K562 (cell line): ENCODE results near the gene PCP2. TPM values are rescaled to one million over a fixed set of nuclear protein-coding genes. Genes with fewer than 3 reads are reported as not detected.

Source experiments
- ATAC-seq: fragments of 200-7000 bp; cut with Tn5 transposase; 3 replicates; pipeline ENCODE4 v1.9.1; 2020; ENCODE audit warnings: moderate library complexity
- BruUV-seq: library from RNA; stranded (reverse); fragments of 400-500 nt; replicated peaks from 2 replicates; lab custom pipeline; 2021; lab: Mats Ljungman, UMichigan
- CTCF ChIA-PET: fragments of 300-600 bp; formaldehyde crosslinking; extraction: SDS; loops from one replicate; lab custom pipeline; 2021; ENCODE audit warnings: low intra/inter-chr PET ratio; lab: Yijun Ruan, JAX
- POLR2A ChIA-PET: fragments of 300-600, 350-650 bp; sonication (Branson Sonifier 250); formaldehyde crosslinking; extraction: SDS; loops from one replicate; lab custom pipeline; 2021; ENCODE audit warnings: antibody characterized with exemption, inconsistent platforms; lab: Yijun Ruan, JAX
- DNase-seq, 4 experiments: peaks; one replicate each; pipeline versions ENCODE4 v3.0.0 to v3.0.0-alpha.2; 2011 to 2018; ENCODE audit warnings: low spot score in 3 of 4, mixed read lengths in 3 of 4; ENCODE audit errors: extremely low read depth in 1 of 4
- FAIRE-seq: peaks from 2 replicates; lab custom pipeline; 2011; peaks lifted over from hg19 to GRCh38; lab: Jason Lieb, UNC
- H2AFZ ChIP-seq: 2 replicates; pipeline ENCODE4 v1.6.0; 2011; ENCODE audit warnings: low read depth, low read length, control low read depth, inconsistent platforms
- H3K27ac ChIP-seq: fragments of 200-600 bp; 3 replicates; pipeline ENCODE4 v1.8.0; 2011; ENCODE audit warnings: low read depth, mild to moderate bottlenecking, control low read depth, inconsistent platforms, low read length, moderate library complexity, mixed read lengths; ENCODE audit errors: extremely low read depth
- H3K27me3 ChIP-seq, 2 experiments: fragments of 300-600 bp in 1 of 2; 2 replicates in 1 of 2; 3 replicates in 1 of 2; pipeline versions ENCODE4 v1.6.0 to v1.8.0; 2011; ENCODE audit warnings: inconsistent platforms in 2 of 2, low read length in 2 of 2, mild to moderate bottlenecking in 1 of 2, mixed read lengths in 1 of 2, moderate library complexity in 1 of 2; ENCODE audit not compliant: control insufficient read depth in 2 of 2, insufficient read depth in 2 of 2
- H3K36me3 ChIP-seq: fragments of 300-600 bp; 3 replicates; pipeline ENCODE4 v1.8.0; 2011; ENCODE audit warnings: mild to moderate bottlenecking, low read length, inconsistent platforms; ENCODE audit not compliant: control insufficient read depth, insufficient read depth
- H3K4me1 ChIP-seq, 2 experiments: fragments of 200-600 bp in 1 of 2; replicated peaks in 1 of 2; 2 replicates in 1 of 2; 3 replicates in 1 of 2; pipeline versions ENCODE4 v1.5.1 to v1.8.0; 2011; ENCODE audit warnings: inconsistent platforms in 2 of 2, low read length in 2 of 2, mild to moderate bottlenecking in 1 of 2, mixed read lengths in 1 of 2, moderate library complexity in 1 of 2; ENCODE audit not compliant: control insufficient read depth in 2 of 2, insufficient read depth in 2 of 2
- H3K4me2 ChIP-seq: 2 replicates; pipeline ENCODE4 v1.6.1; 2011; ENCODE audit warnings: low read length, control low read depth, inconsistent platforms, mixed read lengths; ENCODE audit not compliant: insufficient read depth
- H3K4me3 ChIP-seq: fragments of 200-600 bp; sonication (generic), shearing (Covaris generic); 2 replicates; pipeline ENCODE4 v1.5.1; 2016; ENCODE audit warnings: control low read depth, inconsistent platforms
- H3K79me2 ChIP-seq: fragments of 200-600 bp; 3 replicates; pipeline ENCODE4 v1.8.0; 2011; ENCODE audit warnings: low read length, inconsistent platforms; ENCODE audit not compliant: control insufficient read depth, insufficient read depth
- H3K9ac ChIP-seq, 2 experiments: 2 replicates each; pipeline versions ENCODE4 v1.6.0 to v1.6.1; 2011; ENCODE audit warnings: low read depth in 2 of 2, low read length in 2 of 2, control low read depth in 1 of 2, inconsistent platforms in 1 of 2, mild to moderate bottlenecking in 1 of 2, mixed read lengths in 1 of 2; ENCODE audit not compliant: insufficient read depth in 1 of 2
- H3K9me1 ChIP-seq: one replicate; pipeline ENCODE4 v1.6.0; 2011; ENCODE audit warnings: inconsistent platforms, mild to moderate bottlenecking, low read length, moderate library complexity; ENCODE audit not compliant: control insufficient read depth, insufficient read depth
- H3K9me3 ChIP-seq: replicated peaks from 2 replicates; pipeline ENCODE4 v1.5.1; 2011; ENCODE audit warnings: low read depth, low read length, inconsistent platforms; ENCODE audit not compliant: control insufficient read depth, insufficient read depth
- H4K20me1 ChIP-seq: replicated peaks from 2 replicates; pipeline ENCODE4 v1.6.1; 2011; ENCODE audit warnings: low read length, inconsistent platforms, mixed read lengths; ENCODE audit not compliant: control insufficient read depth, insufficient read depth
- ETV1 ChIP-seq: fragments of 450-650 bp; conservative IDR thresholded peaks from 2 replicates; pipeline ENCODE4 v1.6.1; 2016; ENCODE audit warnings: missing genetic modification characterization, control low read depth, low read depth, missing compliant biosample characterization
- WGBS: fragments of 100-300 bp; shearing (Covaris generic); methylation state at CpG from one replicate; pipeline ENCODE4 v1.1.6; 2016; ENCODE audit warnings: low coverage, mixed read lengths; ENCODE audit not compliant: insufficient coverage; ENCODE audit errors: missing lambda C conversion rate; 5-methylcytosine and 5-hydroxymethylcytosine counted together
- in situ Hi-C: fragments of 300-500 bp; cut with MboI; formaldehyde crosslinking; loops from 4 replicates; pipeline ENCODE4 v1.15.0; 2018; ENCODE audit warnings: inconsistent platforms, mixed read lengths
- intact Hi-C: fragments of 100-400 bp; cut with micrococcal nuclease; formaldehyde crosslinking; loops from 2 replicates; pipeline ENCODE4 v1.14.2; 2022
- polyA plus RNA-seq, 8 experiments: library from polyadenylated mRNA; depleted of rRNA in 4 of 8; stranded (reverse) in 5 of 8; unstranded in 3 of 8; fragments of >200 nt; fragmentation: Nextera tagmentation in 2 of 8; fragmentation: Illumina TruSeq in 1 of 8; extraction: Ambion mirVana in 2 of 8; extraction: Trizol in 1 of 8; gene quantifications; 2 replicates each; pipeline versions ENCODE4 v1.2.1 to v1.2.3, GENCODE V29; 2011 to 2014; ENCODE audit warnings: inconsistent platforms in 1 of 8, missing spikeins in 1 of 8
- total RNA-seq, 7 experiments: library from RNA; depleted of rRNA in 6 of 7; stranded (reverse); fragments of >200 nt in 6 of 7; fragmentation: Illumina TruSeq in 2 of 7; extraction: Trizol in 2 of 7; gene quantifications; 2 replicates each; pipeline versions ENCODE4 v1.2.1 to v1.2.3, GENCODE V29; 2011 to 2021; ENCODE audit warnings: low replicate concordance in 1 of 7
- TF ChIP-seq, protein P1 (sequence below): IDR thresholded peaks from 3 replicates; pipeline ENCODE4 v1.6.1; 2011; ENCODE audit warnings: borderline replicate concordance, mild to moderate bottlenecking; ENCODE audit not compliant: insufficient read length, insufficient read depth

The PCP2 gene
- total and polyA plus RNA-seq, 9 of the 15 experiments (the other 6 are each of a cell fraction or from before 2014, with no cell fraction given): 0.17 to 1.3 (median 0.49) TPM; not detected in 3

DNA sequence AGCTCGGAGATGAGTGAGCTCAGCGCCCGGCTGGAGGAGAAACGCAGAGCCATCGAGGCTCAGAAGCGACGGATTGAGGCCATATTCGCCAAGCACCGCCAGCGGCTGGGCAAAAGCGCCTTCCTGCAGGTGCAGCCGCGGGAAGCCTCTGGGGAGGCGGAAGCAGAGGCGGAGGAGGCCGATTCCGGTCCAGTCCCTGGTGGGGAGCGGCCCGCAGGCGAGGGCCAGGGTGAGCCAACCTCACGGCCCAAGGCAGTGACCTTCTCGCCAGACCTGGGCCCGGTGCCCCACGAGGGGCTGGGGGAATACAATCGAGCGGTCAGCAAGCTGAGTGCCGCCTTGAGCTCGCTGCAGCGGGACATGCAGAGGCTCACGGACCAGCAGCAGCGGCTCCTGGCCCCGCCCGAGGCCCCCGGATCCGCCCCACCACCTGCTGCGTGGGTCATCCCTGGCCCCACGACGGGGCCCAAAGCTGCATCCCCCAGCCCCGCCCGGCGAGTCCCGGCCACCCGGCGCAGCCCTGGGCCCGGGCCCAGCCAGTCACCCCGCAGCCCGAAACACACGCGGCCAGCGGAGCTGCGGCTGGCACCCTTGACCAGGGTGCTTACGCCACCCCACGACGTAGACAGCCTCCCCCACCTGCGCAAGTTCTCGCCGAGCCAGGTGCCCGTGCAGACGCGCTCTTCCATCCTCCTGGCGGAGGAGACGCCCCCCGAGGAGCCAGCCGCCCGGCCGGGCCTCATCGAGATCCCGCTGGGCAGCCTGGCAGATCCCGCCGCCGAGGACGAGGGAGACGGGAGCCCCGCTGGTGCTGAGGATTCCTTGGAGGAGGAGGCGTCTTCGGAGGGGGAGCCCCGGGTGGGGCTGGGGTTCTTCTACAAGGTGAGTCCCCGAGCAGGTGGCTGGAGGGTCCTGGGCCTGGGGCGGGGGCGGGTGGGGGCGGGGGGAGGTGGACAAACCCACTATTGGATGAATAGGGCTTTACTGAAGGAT lies 20.9 kb downstream of the PCP2 start:
- peaks cover 9 to 35% of the 10 kb centered on the region in 2 experiments; a peak in 3 of 5 replicates for H3K27me3 ChIP-seq
- ChIA-PET POLR2A (interaction anchor here (0.6 to 1.3 kb wide), 4 partner anchors 16 to 163 kb away, joined by 3 to 5 read pairs (median 3); no protein-coding TSS in a partner anchor), CTCF (no interaction called here)
- H2AFZ ChIP-seq: no peak overlapping the region
- no peaks in the 10 kb centered on the region for H3K36me3 ChIP-seq
- no peak overlapping the region for H3K4me3 ChIP-seq
- 0 out of 2 replicates have a peak, but pooled peaks cover 6% of the 10 kb centered on the region for H4K20me1 ChIP-seq
- H3K4me1 ChIP-seq: peaks cover 0 to 49% of the 10 kb centered on the region in 2 experiments; a peak in 3 of 5 replicates
- WGBS: 7% methylated on average over 43 of the region's 81 CpGs
- H3K9ac ChIP-seq: 0 out of 4 replicates have a peak overlapping the region, but pooled peaks of 1 of the 2 experiments have one; percentile 14
- TF ChIP-seq, protein P1, sequence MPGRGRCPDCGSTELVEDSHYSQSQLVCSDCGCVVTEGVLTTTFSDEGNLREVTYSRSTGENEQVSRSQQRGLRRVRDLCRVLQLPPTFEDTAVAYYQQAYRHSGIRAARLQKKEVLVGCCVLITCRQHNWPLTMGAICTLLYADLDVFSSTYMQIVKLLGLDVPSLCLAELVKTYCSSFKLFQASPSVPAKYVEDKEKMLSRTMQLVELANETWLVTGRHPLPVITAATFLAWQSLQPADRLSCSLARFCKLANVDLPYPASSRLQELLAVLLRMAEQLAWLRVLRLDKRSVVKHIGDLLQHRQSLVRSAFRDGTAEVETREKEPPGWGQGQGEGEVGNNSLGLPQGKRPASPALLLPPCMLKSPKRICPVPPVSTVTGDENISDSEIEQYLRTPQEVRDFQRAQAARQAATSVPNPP: no peak
- TF ChIP-seq ETV1: 0 out of 2 replicates have a peak, but pooled peaks have one; percentile 28
- intact Hi-C loops: no loop called here
- no peaks in the 10 kb centered on the region for H3K79me2 ChIP-seq
- FAIRE-seq: no peak
- in situ Hi-C loops: no loop called here
- ATAC-seq: peak; percentile 33
- H3K27ac ChIP-seq: no peak overlapping the region
- BruUV-seq: no TSS peak
- no peak overlapping the region for H3K4me2 ChIP-seq
- no peaks in the 10 kb centered on the region for H3K9me3 ChIP-seq
- H3K9me1 ChIP-seq: no peaks in the 10 kb centered on the region
- DNase-seq: no peak
